Panc1 (cell line): ENCODE data around the gene C11orf98. TPM values are rescaled to one million over a fixed set of nuclear protein-coding genes. Genes with fewer than 3 reads are reported as not detected.
"Not testable (repeated sequence)": the region's sequence is repeated elsewhere in the genome, so short reads cannot be mapped to it uniquely, and the experiment has no call there.

Source experiments
- ATAC-seq: fragments of 200-7000 bp; cut with Tn5 transposase; 2 replicates; pipeline ENCODE4 v1.9.1; 2020; ENCODE audit warnings: mild to moderate bottlenecking, moderate library complexity
- BruUV-seq: library from RNA; stranded (reverse); fragments of 400-500 nt; replicated peaks from 2 replicates; lab custom pipeline; 2021; lab: Mats Ljungman, UMichigan
- CTCF ChIA-PET: fragments of 300-600 bp; sonication (Branson Sonifier 250); formaldehyde crosslinking; loops from one replicate; lab custom pipeline; 2022; ENCODE audit warnings: antibody characterized with exemption; lab: Charles Lee
- POLR2A ChIA-PET: fragments of 300-600 bp; sonication (Branson Sonifier 250); formaldehyde crosslinking; loops from one replicate; lab custom pipeline; 2022; ENCODE audit warnings: antibody characterized with exemption; lab: Charles Lee
- DNase-seq: peaks from one replicate; pipeline ENCODE4 v3.0.0-alpha.2; 2010; ENCODE audit warnings: low read depth, low spot score
- H3K27ac ChIP-seq: 2 replicates; pipeline ENCODE4 v1.5.1; 2011; ENCODE audit warnings: mild to moderate bottlenecking, low read length, inconsistent platforms
- H3K27me3 ChIP-seq: fragments of 200-500 bp; sonication (Bioruptor generic); 2 replicates; pipeline ENCODE4 v1.6.0; 2014; ENCODE audit warnings: low read length, inconsistent platforms; ENCODE audit not compliant: control insufficient read depth, insufficient read depth
- H3K36me3 ChIP-seq: fragments of 200-500 bp; sonication (Bioruptor generic); 2 replicates; pipeline ENCODE4 v1.5.1; 2014; ENCODE audit warnings: inconsistent platforms, mild to moderate bottlenecking, low read length, moderate library complexity; ENCODE audit not compliant: control insufficient read depth, insufficient read depth
- H3K4me1 ChIP-seq: 2 replicates; pipeline ENCODE4 v1.5.1; 2011; ENCODE audit warnings: inconsistent platforms, mild to moderate bottlenecking, low read length, moderate library complexity; ENCODE audit not compliant: control insufficient read depth, insufficient read depth
- H3K4me3 ChIP-seq, 2 experiments: 2 replicates each; pipeline ENCODE4 v1.5.1; 2011 to 2012; ENCODE audit warnings: low read depth in 2 of 2, low read length in 2 of 2, mild to moderate bottlenecking in 2 of 2, inconsistent platforms in 1 of 2, moderate library complexity in 1 of 2
- H3K9me3 ChIP-seq: fragments of 200-500 bp; sonication (Bioruptor generic); 2 replicates; pipeline ENCODE4 v1.5.1; 2014; ENCODE audit warnings: low read depth, mild to moderate bottlenecking, inconsistent platforms, low read length, moderate library complexity; ENCODE audit not compliant: control insufficient read depth, insufficient read depth
- CTCF ChIP-seq: fragments of 450-650 bp; IDR thresholded peaks from 2 replicates; pipeline ENCODE4 v1.5.1; 2017; ENCODE audit warnings: mild to moderate bottlenecking
- POLR2AphosphoS5 ChIP-seq: IDR thresholded peaks from 2 replicates; pipeline ENCODE4 v1.6.1; 2012; ENCODE audit warnings: mild to moderate bottlenecking, low read depth, low read length, moderate library complexity
- REST ChIP-seq, 2 experiments: IDR thresholded peaks; 2 replicates each; pipeline ENCODE4 v1.6.1; 2011 to 2012; ENCODE audit warnings: low read depth in 2 of 2, control low read depth in 1 of 2, low read length in 1 of 2, mild to moderate bottlenecking in 1 of 2, moderate library complexity in 1 of 2; ENCODE audit not compliant: insufficient read depth in 1 of 2
- SIN3A ChIP-seq: IDR thresholded peaks from 2 replicates; pipeline ENCODE4 v1.6.1; 2012; ENCODE audit warnings: low read depth, mild to moderate bottlenecking, low read length, moderate library complexity, borderline replicate concordance; ENCODE audit not compliant: insufficient read depth
- TCF7L2 ChIP-seq: IDR thresholded peaks from 2 replicates; pipeline ENCODE4 v1.6.1; 2011; ENCODE audit warnings: mild to moderate bottlenecking, low read depth, low read length, inconsistent platforms
- in situ Hi-C: cut with HindIII; loops from 2 replicates; pipeline ENCODE4 v1.10.0; 2016; ENCODE audit warnings: low sequenced_read_pairs, low pct_unique_long_range_greater_than_20kb
- intact Hi-C: fragments of 100-400 bp; cut with micrococcal nuclease; formaldehyde crosslinking; loops from one replicate; pipeline ENCODE4 v1.10.0; 2022; ENCODE audit not compliant: unreplicated experiment
- total RNA-seq: library from RNA; stranded (reverse); gene quantifications from one replicate; pipeline ENCODE4 v1.2.1, GENCODE V29; 2021; ENCODE audit not compliant: unreplicated experiment

The C11orf98 gene
- total RNA-seq, 1 experiment from 2014 or later = 96.7 TPM

GRCh38 chr11:62705880-62706849, 41.2 kb upstream of the C11orf98 start:
- ATAC-seq (peak; percentile 91), DNase-seq (no peak)
- in situ Hi-C loops (no loop called here), intact Hi-C loops (no loop called here)
- BruUV-seq = no TSS peak
- no peaks in the 10 kb centered on the region; the same call in 1 of the 2 replicates for H3K36me3 ChIP-seq
- POLR2A ChIA-PET = interaction anchor here (0.6 kb wide), 1 partner anchor 1450 kb away, joined by 3 read pairs; no protein-coding TSS in a partner anchor
- peak overlapping the region; percentile 77 to 89 for H3K4me3 ChIP-seq
- peak overlapping the region; percentile 89 for H3K27ac ChIP-seq
- H3K9me3 ChIP-seq = no peaks in the 10 kb centered on the region
- no peak for TF ChIP-seq REST (IDR thresholded peaks at IDR 0.05; ENCODE audit: insufficient read depth in 1 of 2, low read depth in 2 of 2, low read length in 1 of 2)
- TF ChIP-seq POLR2AphosphoS5 = peak; percentile 94
- TF ChIP-seq TCF7L2 = no peak; the same call in 1 of the 2 replicates
- TF ChIP-seq SIN3A = peak; percentile 74; the same call in 1 of the 2 replicates
- no peak for TF ChIP-seq CTCF
- no peaks in the 10 kb centered on the region for H3K27me3 ChIP-seq
- CTCF ChIA-PET = interaction anchor here (1.0 kb wide), 1 partner anchor 25 kb away, joined by 3 read pairs; no protein-coding TSS in a partner anchor
- H3K4me1 ChIP-seq = peaks cover 23% of the 10 kb centered on the region

- no peak for DNase-seq
- BruUV-seq = no TSS peak
- no peaks in the 10 kb centered on the region; the same call in 1 of the 2 replicates for H3K36me3 ChIP-seq
- intact Hi-C loops (no loop called here), in situ Hi-C loops (no loop called here)
- ChIA-PET CTCF (interaction anchor here (1.0 kb wide), 1 partner anchor 24 kb away, joined by 3 read pairs; no protein-coding TSS in a partner anchor), POLR2A (interaction anchor here (0.5 to 0.6 kb wide), 2 partner anchors 67 to 95 kb away, joined by 3 to 8 read pairs; no protein-coding TSS in a partner anchor)
- TF ChIP-seq SIN3A (no peak), CTCF (no peak), REST (IDR thresholded peaks at IDR 0.05; ENCODE audit: insufficient read depth in 1 of 2, low read depth in 2 of 2, low read length in 1 of 2) (no peak), POLR2AphosphoS5 (no peak), TCF7L2 (no peak)
- peak overlapping the region; percentile 77 to 89 for H3K4me3 ChIP-seq
- ATAC-seq = no peak
- H3K27ac ChIP-seq = peak overlapping the region; percentile 89
- H3K27me3 ChIP-seq = no peaks in the 10 kb centered on the region
- H3K4me1 ChIP-seq = peaks cover 23% of the 10 kb centered on the region
- H3K9me3 ChIP-seq = no peaks in the 10 kb centered on the region
Measured at GRCh38 chr11:62705413-62705812, 40.4 kb upstream of the C11orf98 start.

- in situ Hi-C loops, intact Hi-C loops, DNase-seq, H3K9me3 ChIP-seq, H3K36me3 ChIP-seq, H3K27ac ChIP-seq, H3K4me3 ChIP-seq, BruUV-seq, ATAC-seq, H3K27me3 ChIP-seq: not testable (repeated sequence)
- ChIA-PET CTCF (interaction anchor here (0.6 kb wide), 1 partner anchor 44 kb away, joined by 6 read pairs; no protein-coding TSS in a partner anchor), POLR2A (interaction anchor here (0.6 kb wide), 2 partner anchors 20 to 161 kb away, joined by 6 to 13 read pairs; no protein-coding TSS in a partner anchor)
- H3K4me1 ChIP-seq = peaks cover 17% of the 10 kb centered on the region
Measured at GRCh38 chr11:62703921-62704320, 38.9 kb upstream of the C11orf98 start.
